H1 (cell line): Measurements from ENCODE around the gene SH3PXD2A. TPM values are rescaled to one million over a fixed set of nuclear protein-coding genes. Genes with fewer than 3 reads are reported as not detected.

Experiments
- CTCF ChIA-PET: fragments of 300-600 bp; sonication (Branson Sonifier 250); formaldehyde crosslinking; loops from one replicate; lab custom pipeline; 2021; ENCODE audit not compliant: partially characterized antibody; lab: Charles Lee
- POLR2A ChIA-PET: fragments of 300-600 bp; sonication (Branson Sonifier 250); formaldehyde crosslinking; loops from one replicate; lab custom pipeline; 2021; ENCODE audit warnings: inconsistent platforms; ENCODE audit not compliant: partially characterized antibody; lab: Charles Lee
- DNase-seq, 2 experiments: peaks; one replicate each; pipeline versions ENCODE4 v3.0.0 to v3.0.0-alpha.2; 2010 to 2022; ENCODE audit warnings: low spot score in 2 of 2, low read depth in 1 of 2, mixed read lengths in 1 of 2
- FAIRE-seq: peaks from 2 replicates; lab custom pipeline; 2011; peaks lifted over from hg19 to GRCh38; lab: Jason Lieb, UNC
- H2AFZ ChIP-seq: 2 replicates; pipeline ENCODE4 v1.8.1; 2012; ENCODE audit warnings: low read length, inconsistent platforms
- H2AK5ac ChIP-seq: 2 replicates; pipeline ENCODE4 v1.6.1; 2013; ENCODE audit warnings: low read depth, low read length
- H2BK120ac ChIP-seq: replicated peaks from 2 replicates; pipeline ENCODE3; 2013; ENCODE audit warnings: low read depth, low read length, inconsistent platforms
- H2BK12ac ChIP-seq: 2 replicates; pipeline ENCODE4 v1.6.1; 2013; ENCODE audit warnings: low read depth, low read length
- H2BK15ac ChIP-seq: 2 replicates; pipeline ENCODE4 v1.6.1; 2013; ENCODE audit warnings: low read length
- H2BK20ac ChIP-seq: 2 replicates; pipeline ENCODE4 v1.6.1; 2013; ENCODE audit warnings: low read length
- H2BK5ac ChIP-seq: 2 replicates; pipeline ENCODE4 v1.6.1; 2013; ENCODE audit warnings: low read depth, low read length
- H3K14ac ChIP-seq: 2 replicates; pipeline ENCODE4 v1.6.1; 2013; ENCODE audit warnings: inconsistent platforms; ENCODE audit not compliant: insufficient read length
- H3K18ac ChIP-seq: 2 replicates; pipeline ENCODE4 v1.6.1; 2013; ENCODE audit warnings: low read length; ENCODE audit errors: extremely low read depth
- H3K23ac ChIP-seq: 2 replicates; pipeline ENCODE4 v1.6.1; 2013; ENCODE audit warnings: inconsistent platforms; ENCODE audit not compliant: insufficient read length
- H3K23me2 ChIP-seq: 2 replicates; pipeline ENCODE4 v1.6.1; 2013; ENCODE audit warnings: low read depth, low read length
- H3K27ac ChIP-seq: 2 replicates; pipeline ENCODE4 v1.6.1; 2011; ENCODE audit warnings: low read depth, low read length, inconsistent platforms
- H3K27me3 ChIP-seq, 4 experiments: replicated peaks in 1 of 4; 1 replicate in 1 of 4; 2 replicates in 3 of 4; pipeline versions ENCODE4 v1.6.1 to v1.8.1; 2011 to 2013; ENCODE audit warnings: low read length in 3 of 4, mild to moderate bottlenecking in 3 of 4, inconsistent platforms in 2 of 4, mixed read lengths in 2 of 4, moderate library complexity in 1 of 4; ENCODE audit not compliant: control insufficient read depth in 3 of 4, insufficient read depth in 3 of 4; ENCODE audit errors: extremely low read depth in 1 of 4
- H3K36me3 ChIP-seq, 4 experiments: 2 replicates each; pipeline versions ENCODE4 v1.6.1 to v1.8.1; 2011 to 2013; ENCODE audit warnings: mild to moderate bottlenecking in 4 of 4, low read length in 3 of 4, moderate library complexity in 2 of 4, control low read depth in 1 of 4, inconsistent platforms in 1 of 4; ENCODE audit not compliant: insufficient read depth in 4 of 4, control insufficient read depth in 2 of 4
- H3K4ac ChIP-seq: replicated peaks from 2 replicates; pipeline ENCODE3; 2013; ENCODE audit warnings: low read length, low read depth, mixed read lengths, inconsistent platforms; ENCODE audit not compliant: insufficient read length
- H3K4me1 ChIP-seq, 4 experiments: replicated peaks in 1 of 4; 1 replicate in 1 of 4; 2 replicates in 3 of 4; pipeline versions ENCODE4 v1.6.1 to v1.8.1; 2011 to 2013; ENCODE audit warnings: low read length in 3 of 4, inconsistent platforms in 2 of 4, mixed read lengths in 1 of 4; ENCODE audit not compliant: insufficient read depth in 4 of 4, control insufficient read depth in 3 of 4
- H3K4me2 ChIP-seq, 2 experiments: 2 replicates each; pipeline versions ENCODE4 v1.6.1 to v1.8.1; 2011 to 2013; ENCODE audit warnings: low read depth in 2 of 2, low read length in 2 of 2, control low read depth in 1 of 2, inconsistent platforms in 1 of 2, mild to moderate bottlenecking in 1 of 2; ENCODE audit not compliant: insufficient read depth in 1 of 2
- H3K4me3 ChIP-seq, 4 experiments: fragments of 200-600, 300-600 bp in 1 of 4; sonication (generic), shearing (Covaris generic), sonication (Bioruptor Twin) in 1 of 4; 2 replicates each; pipeline versions ENCODE4 v1.5.1 to v1.8.1; 2011 to 2016; ENCODE audit warnings: low read length in 4 of 4, low read depth in 3 of 4, control low read depth in 2 of 4, inconsistent platforms in 2 of 4, mild to moderate bottlenecking in 2 of 4, mixed read lengths in 1 of 4, moderate library complexity in 1 of 4; ENCODE audit not compliant: insufficient read depth in 2 of 4; ENCODE audit errors: extremely low read depth in 1 of 4
- H3K56ac ChIP-seq: replicated peaks from 2 replicates; pipeline ENCODE3; 2013; ENCODE audit warnings: low read depth, mild to moderate bottlenecking, mixed read lengths, low read length, inconsistent platforms; ENCODE audit not compliant: insufficient read length
- H3K79me1 ChIP-seq: 2 replicates; pipeline ENCODE4 v1.6.1; 2013; ENCODE audit warnings: low read depth, low read length, control low read depth
- H3K79me2 ChIP-seq, 2 experiments: 2 replicates each; pipeline versions ENCODE4 v1.6.1 to v1.8.1; 2012 to 2013; ENCODE audit warnings: low read length in 2 of 2, mild to moderate bottlenecking in 2 of 2, inconsistent platforms in 1 of 2; ENCODE audit not compliant: insufficient read depth in 2 of 2, control insufficient read depth in 1 of 2
- H3K9ac ChIP-seq, 4 experiments: replicated peaks in 1 of 4; 1 replicate in 1 of 4; 2 replicates in 3 of 4; pipeline versions ENCODE4 v1.6.1 to v1.8.1; 2011 to 2013; ENCODE audit warnings: low read depth in 3 of 4, low read length in 3 of 4, control low read depth in 2 of 4, mild to moderate bottlenecking in 2 of 4, moderate library complexity in 2 of 4, inconsistent platforms in 1 of 4; ENCODE audit errors: extremely low read depth in 1 of 4
- H3K9me3 ChIP-seq, 2 experiments: 2 replicates each; pipeline versions ENCODE4 v1.6.1 to v1.8.1; 2012 to 2013; ENCODE audit warnings: mild to moderate bottlenecking in 2 of 2, moderate library complexity in 2 of 2, control low read depth in 1 of 2, inconsistent platforms in 1 of 2, low read depth in 1 of 2, low read length in 1 of 2, mixed read lengths in 1 of 2; ENCODE audit not compliant: insufficient read depth in 2 of 2
- H4K20me1 ChIP-seq, 2 experiments: replicated peaks in 1 of 2; 2 replicates each; pipeline versions ENCODE3 to v1.8.1; 2011 to 2013; ENCODE audit warnings: inconsistent platforms in 2 of 2, low read length in 2 of 2, mild to moderate bottlenecking in 1 of 2; ENCODE audit not compliant: insufficient read depth in 2 of 2, control insufficient read depth in 1 of 2
- H4K5ac ChIP-seq: 2 replicates; pipeline ENCODE4 v1.6.1; 2013; ENCODE audit warnings: low read length, low read depth, mixed read lengths, inconsistent platforms; ENCODE audit not compliant: insufficient read length
- H4K8ac ChIP-seq: 2 replicates; pipeline ENCODE4 v1.8.0; 2013; ENCODE audit warnings: mild to moderate bottlenecking, moderate library complexity, low read length, inconsistent platforms; ENCODE audit not compliant: insufficient read depth; ENCODE audit errors: extremely low read depth
- H4K91ac ChIP-seq: replicated peaks from 2 replicates; pipeline ENCODE3; 2013; ENCODE audit warnings: low read length, mixed read lengths, inconsistent platforms; ENCODE audit not compliant: insufficient read length
- ASH2L ChIP-seq: fragments of 200-600, 300-600 bp; sonication (generic); IDR thresholded peaks from one replicate; pipeline ENCODE4 v1.7.1; 2017; ENCODE audit warnings: low read length
- EP300 ChIP-seq, 2 experiments: IDR thresholded peaks; 1 replicate in 1 of 2; 2 replicates in 1 of 2; pipeline ENCODE4 v1.6.1; 2011 to 2012; ENCODE audit warnings: low read depth in 2 of 2, low read length in 2 of 2, mild to moderate bottlenecking in 2 of 2, borderline replicate concordance in 1 of 2, inconsistent platforms in 1 of 2, moderate library complexity in 1 of 2
- JUND ChIP-seq: IDR thresholded peaks from 2 replicates; pipeline ENCODE4 v1.6.1; 2011; ENCODE audit warnings: mild to moderate bottlenecking, improper control_type of control experiment, low read length
- MAFK ChIP-seq: IDR thresholded peaks from 2 replicates; pipeline ENCODE4 v1.6.1; 2012; ENCODE audit warnings: low read depth, mild to moderate bottlenecking, improper control_type of control experiment, low read length
- MAX ChIP-seq: IDR thresholded peaks from 2 replicates; pipeline ENCODE4 v1.6.1; 2012; ENCODE audit warnings: inconsistent platforms
- POU5F1 ChIP-seq: IDR thresholded peaks from 2 replicates; pipeline ENCODE4 v1.6.1; 2011; ENCODE audit warnings: low read depth, mild to moderate bottlenecking, low read length, moderate library complexity
- RAD21 ChIP-seq, 2 experiments: IDR thresholded peaks in 1 of 2; conservative IDR thresholded peaks in 1 of 2; 2 replicates each; pipeline ENCODE4 v1.6.1; 2011; ENCODE audit warnings: low read depth in 2 of 2, low read length in 2 of 2, improper control_type of control experiment in 1 of 2, inconsistent platforms in 1 of 2, mild to moderate bottlenecking in 1 of 2, moderate library complexity in 1 of 2
- RXRA ChIP-seq: IDR thresholded peaks from 2 replicates; pipeline ENCODE4 v1.6.1; 2011; ENCODE audit warnings: low read depth, mild to moderate bottlenecking, low read length, moderate library complexity; ENCODE audit not compliant: insufficient read depth
- SAP30 ChIP-seq: fragments of 300-600 bp; sonication (generic); IDR thresholded peaks from 2 replicates; pipeline ENCODE4 v1.7.1; 2012; ENCODE audit warnings: low read length, moderate library complexity, mild to moderate bottlenecking, inconsistent platforms; ENCODE audit not compliant: insufficient read depth, insufficient replicate concordance
- SIN3A ChIP-seq, 2 experiments: IDR thresholded peaks in 1 of 2; conservative IDR thresholded peaks in 1 of 2; 2 replicates each; pipeline ENCODE4 v1.6.1; 2011 to 2012; ENCODE audit warnings: low read length in 2 of 2, improper control_type of control experiment in 1 of 2, low read depth in 1 of 2, mild to moderate bottlenecking in 1 of 2
- TAF1 ChIP-seq: IDR thresholded peaks from 2 replicates; pipeline ENCODE4 v1.6.1; 2011; ENCODE audit warnings: mild to moderate bottlenecking, low read depth, low read length
- TCF12 ChIP-seq: IDR thresholded peaks from 2 replicates; pipeline ENCODE4 v1.6.1; 2011; ENCODE audit warnings: low read depth, mild to moderate bottlenecking, low read length
- WGBS, 2 experiments: shearing (Covaris generic) in 1 of 2; methylation state at CpG; one replicate each; pipeline versions ENCODE4 v1.1.6 to v1.1.7; 2013 to 2015; ENCODE audit warnings: low lambda C conversion rate in 2 of 2, mixed read lengths in 2 of 2, inconsistent platforms in 1 of 2, low coverage in 1 of 2, missing lambda C conversion rate in 1 of 2; ENCODE audit not compliant: insufficient replicate concordance in 2 of 2, insufficient coverage in 1 of 2, insufficient read length in 1 of 2; ENCODE audit errors: extremely low coverage in 1 of 2, missing lambda C conversion rate in 1 of 2; 5-methylcytosine and 5-hydroxymethylcytosine counted together
- polyA plus RNA-seq, 7 experiments: library from polyadenylated mRNA; depleted of rRNA in 3 of 7; stranded (reverse) in 5 of 7; unstranded in 2 of 7; fragments of >200 nt in 5 of 7; fragments of 200-250 nt in 2 of 7; gene quantifications; 1 replicate in 5 of 7; 2 replicates in 1 of 7; 4 replicates in 1 of 7; pipeline versions ENCODE4 v1.2.1 to v1.2.3, GENCODE V29; 2011 to 2013; ENCODE audit warnings: missing spikeins in 2 of 7, mixed read lengths in 2 of 7
- total RNA-seq: library from RNA; stranded (reverse); fragmentation: NEBNext Ultra II Directional; extraction: Animal tissue kit (Norgen Biotek cat#: 25700); gene quantifications from 2 replicates; pipeline ENCODE4 v1.2.1, GENCODE V29; 2021

Gene SH3PXD2A
- total and polyA plus RNA-seq, 2 of the 8 experiments (the other 6 are each of a cell fraction or from before 2014, with no cell fraction given): 5.4 to 16.3 TPM

DNA sequence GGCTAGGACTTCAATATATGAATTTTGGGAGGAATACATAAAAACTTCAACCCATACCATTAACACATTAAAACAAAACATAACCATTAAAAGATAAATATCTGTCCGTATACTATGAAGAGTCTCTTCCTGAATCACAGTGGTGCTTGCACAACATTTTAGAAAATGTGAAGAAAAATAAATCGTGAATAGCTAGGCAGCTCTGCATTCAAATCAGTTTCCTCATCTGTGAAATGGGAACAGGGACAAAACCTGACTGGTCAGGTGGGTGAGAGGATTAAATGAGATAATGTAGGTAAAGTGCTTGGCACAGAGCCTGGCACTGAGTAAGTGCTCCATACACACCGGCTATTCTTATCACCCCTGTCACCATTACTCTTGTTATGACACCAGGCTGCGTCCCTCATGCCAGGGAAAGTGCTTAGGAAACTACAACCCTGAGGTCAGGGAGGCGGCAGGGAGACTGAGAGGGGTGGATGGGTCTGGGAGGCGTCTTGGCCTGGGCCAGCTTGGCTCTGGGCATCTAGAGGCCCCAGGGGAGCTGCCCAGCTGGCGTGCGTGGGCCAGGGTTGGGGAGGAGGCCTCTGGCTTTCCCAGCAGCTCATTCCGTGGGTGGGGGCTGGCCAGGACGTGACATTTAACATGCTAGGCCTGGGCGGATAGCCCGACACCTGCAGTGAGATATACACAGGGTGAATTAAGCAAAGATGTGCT lies 78.3 kb downstream of the SH3PXD2A start:
- H2AK5ac ChIP-seq: no peak overlapping the region
- no peak overlapping the region for H2BK5ac ChIP-seq
- H3K79me1 ChIP-seq: no peaks in the 10 kb centered on the region
- no peak overlapping the region for H3K4ac ChIP-seq
- H2BK120ac ChIP-seq: no peak overlapping the region
- no peaks in the 10 kb centered on the region for H3K9me3 ChIP-seq
- ChIA-PET CTCF (interaction anchor here (0.7 to 2.9 kb wide), 10 partner anchors 11 to 71 kb away, joined by 3 to 28 read pairs (median 4); no protein-coding TSS in a partner anchor), POLR2A (interaction anchor here (0.6 kb wide), 1 partner anchor 58 kb away, joined by 3 read pairs; no protein-coding TSS in a partner anchor)
- DNase-seq (no peak), FAIRE-seq (no peak)
- H3K18ac ChIP-seq: no peak overlapping the region
- H3K9ac ChIP-seq: no peak overlapping the region
- no peaks in the 10 kb centered on the region for H3K36me3 ChIP-seq
- no peak overlapping the region for H3K23ac ChIP-seq
- H3K4me1 ChIP-seq: no peaks in the 10 kb centered on the region; a peak in 2 of 7 replicates
- no peak overlapping the region for H4K91ac ChIP-seq
- no peak overlapping the region; the same call in 1 of the 2 replicates for H4K8ac ChIP-seq
- H4K20me1 ChIP-seq: no peaks in the 10 kb centered on the region
- H3K4me2 ChIP-seq: no peak overlapping the region
- 86% methylated on average over 12 of the region's 12 CpGs; no CpG with 5 or more reads in 1 of the 2 experiments for WGBS, 2 experiments
- no peak overlapping the region for H2AFZ ChIP-seq
- H4K5ac ChIP-seq: no peak overlapping the region
- no peak overlapping the region for H2BK12ac ChIP-seq
- H3K27ac ChIP-seq: no peak overlapping the region
- peaks cover 3% of the 10 kb centered on the region; the same call in 1 of the 2 replicates for H3K23me2 ChIP-seq
- H3K27me3 ChIP-seq: no peaks in the 10 kb centered on the region
- H2BK20ac ChIP-seq: no peak overlapping the region
- no peak overlapping the region for H3K14ac ChIP-seq
- no peak overlapping the region for H2BK15ac ChIP-seq
- no peaks in the 10 kb centered on the region for H3K79me2 ChIP-seq
- no peak overlapping the region for H3K4me3 ChIP-seq
- no peak overlapping the region for H3K56ac ChIP-seq
- no peak for TF ChIP-seq SIN3A (conservative IDR thresholded peaks at IDR 0.05 in 1 of 2, IDR thresholded peaks at IDR 0.05 in 1 of 2; ENCODE audit: low read depth in 1 of 2, low read length in 2 of 2)
- TF ChIP-seq ASH2L: no peak
- no peak for TF ChIP-seq TCF12
- no peak for TF ChIP-seq RAD21 (IDR thresholded peaks at IDR 0.05 in 1 of 2, conservative IDR thresholded peaks at IDR 0.05 in 1 of 2; ENCODE audit: low read depth in 2 of 2, low read length in 2 of 2)
- no peak for TF ChIP-seq TAF1
- TF ChIP-seq SAP30: no peak
- TF ChIP-seq RXRA: no peak
- no peak for TF ChIP-seq JUND
- no peak for TF ChIP-seq EP300 (IDR thresholded peaks at IDR 0.05; ENCODE audit: borderline replicate concordance in 1 of 2, low read depth in 2 of 2, low read length in 2 of 2)
- no peak for TF ChIP-seq MAFK
- no peak for TF ChIP-seq MAX
- TF ChIP-seq POU5F1: no peak
